ENCODE results near the gene SELENOT.
"Not testable (repeated sequence)": the region's sequence is repeated elsewhere in the genome, so short reads cannot be mapped to it uniquely, and the experiment has no call there.

Gene SELENOT

GRCh38 chr3:150607267-150608065 is 4.3 kb downstream of the SELENOT start:
- DNase-seq (ENCODE audit: low read depth in 2 of 2) = no peak

- no peak for DNase-seq (ENCODE audit: low read depth in 2 of 2)
Measured at GRCh38 chr3:150609988-150610387, 6.9 kb downstream of the SELENOT start.

- no peak for DNase-seq (ENCODE audit: low read depth in 2 of 2)
Measured at GRCh38 chr3:150610785-150611184, 7.7 kb downstream of the SELENOT start.

- no peak for DNase-seq (ENCODE audit: low read depth in 2 of 2)
Measured at GRCh38 chr3:150611666-150612065, 8.5 kb downstream of the SELENOT start.

GRCh38 chr3:150612494-150612893 is 9.4 kb downstream of the SELENOT start:
- DNase-seq (ENCODE audit: low read depth in 2 of 2) = no peak

GRCh38 chr3:150613034-150613433 is 9.9 kb downstream of the SELENOT start:
- no peak for DNase-seq (ENCODE audit: low read depth in 2 of 2)

- DNase-seq (ENCODE audit: low read depth in 2 of 2) = no peak
Measured at GRCh38 chr3:150613709-150614480, 10.8 kb downstream of the SELENOT start.

- DNase-seq (ENCODE audit: low read depth in 2 of 2) = no peak
Measured at GRCh38 chr3:150620002-150620689, 17.0 kb downstream of the SELENOT start.

- not testable (repeated sequence) for DNase-seq (ENCODE audit: low read depth in 2 of 2)
Measured at GRCh38 chr3:150622955-150623354, 19.8 kb downstream of the SELENOT start.

GRCh38 chr3:150623945-150624344 is 20.8 kb downstream of the SELENOT start:
- DNase-seq (ENCODE audit: low read depth in 2 of 2) = no peak

- no peak for DNase-seq (ENCODE audit: low read depth in 2 of 2)
Measured at GRCh38 chr3:150626148-150626930, 23.2 kb downstream of the SELENOT start.

GRCh38 chr3:150627557-150627956 is 24.4 kb downstream of the SELENOT start:
- no peak for DNase-seq (ENCODE audit: low read depth in 2 of 2)

GRCh38 chr3:150631515-150632221 is 28.5 kb downstream of the SELENOT start:
- no peak for DNase-seq (ENCODE audit: low read depth in 2 of 2)

GRCh38 chr3:150635076-150635475 is 32.0 kb downstream of the SELENOT start:
- DNase-seq (ENCODE audit: low read depth in 2 of 2) = no peak

- no peak for DNase-seq (ENCODE audit: low read depth in 2 of 2)
Measured at GRCh38 chr3:150635526-150635925, 32.4 kb downstream of the SELENOT start.

- DNase-seq (ENCODE audit: low read depth in 2 of 2) = no peak
Measured at GRCh38 chr3:150636258-150636657, 33.1 kb downstream of the SELENOT start.

- no peak for DNase-seq (ENCODE audit: low read depth in 2 of 2)
Measured at GRCh38 chr3:150639262-150639661, 36.1 kb downstream of the SELENOT start.

GRCh38 chr3:150640256-150640655 is 37.1 kb downstream of the SELENOT start:
- DNase-seq (ENCODE audit: low read depth in 2 of 2) = no peak

- DNase-seq (ENCODE audit: low read depth in 2 of 2) = no peak
Measured at GRCh38 chr3:150653110-150653561, 50.0 kb downstream of the SELENOT start.

- no peak for DNase-seq (ENCODE audit: low read depth in 2 of 2)
Measured at GRCh38 chr3:150656316-150656715, 53.2 kb downstream of the SELENOT start.

Data from stimulated activated CD4-positive, alpha-beta T cell treated with anti-CD3 and anti-CD28 coated beads, Interleukin-1b, Interleukin-23, amount 100 ng/mL, for 4 hours (primary cell).